HEK293T (cell line): ENCODE data around the gene NME4.

ENCODE experiments used
- CTCF ChIA-PET: fragments of 350-600 bp; formaldehyde crosslinking; extraction: SDS; loops from one replicate; lab custom pipeline; 2021; ENCODE audit warnings: antibody characterized with exemption, inconsistent platforms; lab: Yijun Ruan, JAX
- POLR2A ChIA-PET: fragments of 350-600 bp; formaldehyde crosslinking; extraction: SDS; loops from one replicate; lab custom pipeline; 2020; ENCODE audit warnings: antibody characterized with exemption, inconsistent platforms; lab: Yijun Ruan, JAX
- DNase-seq: peaks from one replicate; pipeline ENCODE4 v3.0.0; 2012; ENCODE audit warnings: mixed read lengths; ENCODE audit errors: extremely low spot score
- ARNT ChIP-seq: fragments of 450-650 bp; IDR thresholded peaks from 2 replicates; pipeline ENCODE4 v1.6.1; 2017; ENCODE audit warnings: mild to moderate bottlenecking
- BHLHE40 ChIP-seq: fragments of 450-650 bp; IDR thresholded peaks from 2 replicates; pipeline ENCODE4 v1.6.1; 2016; ENCODE audit warnings: mild to moderate bottlenecking, moderate library complexity, borderline replicate concordance
- CTBP1 ChIP-seq: fragments of 450-650 bp; IDR thresholded peaks from 2 replicates; pipeline ENCODE4 v1.6.1; 2016; ENCODE audit warnings: borderline replicate concordance
- ELF4 ChIP-seq: fragments of 450-650 bp; IDR thresholded peaks from 2 replicates; pipeline ENCODE4 v1.6.1; 2017; ENCODE audit warnings: antibody characterized with exemption
- FOXA1 ChIP-seq: fragments of 450-650 bp; IDR thresholded peaks from 2 replicates; pipeline ENCODE4 v1.6.1; 2016; ENCODE audit warnings: mild to moderate bottlenecking
- FOXK2 ChIP-seq: fragments of 450-650 bp; IDR thresholded peaks from 2 replicates; pipeline ENCODE4 v1.6.1; 2016; ENCODE audit warnings: mild to moderate bottlenecking
- FOXM1 ChIP-seq: fragments of 450-650 bp; IDR thresholded peaks from 2 replicates; pipeline ENCODE4 v1.6.1; 2017; ENCODE audit warnings: mild to moderate bottlenecking, borderline replicate concordance
- HDGF ChIP-seq: fragments of 450-650 bp; IDR thresholded peaks from 2 replicates; pipeline ENCODE4 v1.6.1; 2017; ENCODE audit warnings: antibody characterized with exemption, borderline replicate concordance
- L3MBTL2 ChIP-seq: fragments of 450-650 bp; conservative IDR thresholded peaks from 2 replicates; pipeline ENCODE4 v1.6.1; 2016; ENCODE audit warnings: mild to moderate bottlenecking
- LEF1 ChIP-seq: fragments of 450-650 bp; IDR thresholded peaks from 2 replicates; pipeline ENCODE4 v1.6.1; 2017; ENCODE audit warnings: mild to moderate bottlenecking, borderline replicate concordance
- NFRKB ChIP-seq: fragments of 450-650 bp; IDR thresholded peaks from 2 replicates; pipeline ENCODE4 v1.6.1; 2016; ENCODE audit warnings: mild to moderate bottlenecking, moderate library complexity
- SP1 ChIP-seq: fragments of 450-650 bp; IDR thresholded peaks from 2 replicates; pipeline ENCODE4 v1.6.1; 2017
- SUZ12 ChIP-seq: fragments of 450-650 bp; IDR thresholded peaks from 2 replicates; pipeline ENCODE4 v1.6.1; 2016; ENCODE audit warnings: mild to moderate bottlenecking
- TARDBP ChIP-seq: fragments of 450-650 bp; IDR thresholded peaks from 2 replicates; pipeline ENCODE4 v1.6.1; 2016
- ZNF384 ChIP-seq: fragments of 450-650 bp; IDR thresholded peaks from 2 replicates; pipeline ENCODE4 v1.6.1; 2016
- TF ChIP-seq, protein P1 (sequence below): fragments of 450-650 bp; IDR thresholded peaks from 2 replicates; pipeline ENCODE4 v1.6.1; 2016

Gene NME4

DNA sequence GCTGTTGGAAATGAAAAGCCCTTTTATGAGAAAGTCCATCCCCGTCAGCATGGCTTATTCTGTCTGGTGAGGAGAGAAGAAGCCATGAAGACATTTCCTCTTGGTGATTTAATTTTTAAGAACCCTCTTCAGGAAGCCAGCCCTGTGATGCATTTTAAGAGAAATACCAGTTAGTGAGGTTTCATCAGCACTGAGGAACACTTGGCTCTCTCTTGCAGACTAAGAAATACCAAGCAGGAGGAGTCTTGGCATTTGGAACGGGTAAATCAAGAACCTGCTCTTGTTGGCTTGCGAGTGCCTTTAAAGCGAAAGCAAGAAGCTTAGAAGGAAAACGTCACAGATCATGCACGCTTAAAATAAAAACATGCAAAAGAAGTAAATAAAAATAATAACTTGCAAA, 46.0 kb downstream of the NME4 start:
- POLR2A ChIA-PET: no interaction called here
- DNase-seq: no peak
- TF ChIP-seq ZNF384 (no peak), FOXA1 (no peak), FOXM1 (no peak), TARDBP (no peak), SP1 (no peak), SUZ12 (no peak), ELF4 (no peak), BHLHE40 (no peak), L3MBTL2 (no peak), HDGF (no peak), LEF1 (no peak), CTBP1 (no peak), FOXK2 (no peak), ARNT (no peak), NFRKB (no peak)
- TF ChIP-seq, protein P1, sequence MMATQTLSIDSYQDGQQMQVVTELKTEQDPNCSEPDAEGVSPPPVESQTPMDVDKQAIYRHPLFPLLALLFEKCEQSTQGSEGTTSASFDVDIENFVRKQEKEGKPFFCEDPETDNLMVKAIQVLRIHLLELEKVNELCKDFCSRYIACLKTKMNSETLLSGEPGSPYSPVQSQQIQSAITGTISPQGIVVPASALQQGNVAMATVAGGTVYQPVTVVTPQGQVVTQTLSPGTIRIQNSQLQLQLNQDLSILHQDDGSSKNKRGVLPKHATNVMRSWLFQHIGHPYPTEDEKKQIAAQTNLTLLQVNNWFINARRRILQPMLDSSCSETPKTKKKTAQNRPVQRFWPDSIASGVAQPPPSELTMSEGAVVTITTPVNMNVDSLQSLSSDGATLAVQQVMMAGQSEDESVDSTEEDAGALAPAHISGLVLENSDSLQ: no peak
- CTCF ChIA-PET: no interaction called here

- TF ChIP-seq NFRKB: no peak
- no peak for TF ChIP-seq TARDBP
- TF ChIP-seq FOXA1: no peak
- TF ChIP-seq, protein P1: no peak
- TF ChIP-seq HDGF: no peak
- TF ChIP-seq CTBP1: no peak
- TF ChIP-seq SUZ12: no peak
- no peak for TF ChIP-seq FOXK2
- no peak for TF ChIP-seq BHLHE40
- no peak for TF ChIP-seq SP1
- no peak for TF ChIP-seq LEF1
- TF ChIP-seq L3MBTL2: no peak
- ChIA-PET POLR2A (no interaction called here), CTCF (no interaction called here)
Observed at GRCh38 chr16:444027-444426, 47.0 kb downstream of the NME4 start.

GRCh38 chr16:445566-445965, 48.6 kb downstream of the NME4 start:
- no peak for DNase-seq
- ChIA-PET CTCF (interaction anchor here (0.7 kb wide), 1 partner anchor 11 kb away, joined by 3 read pairs; no protein-coding TSS in a partner anchor), POLR2A (no interaction called here)
- no peak for TF ChIP-seq NFRKB
- no peak for TF ChIP-seq LEF1
- no peak for TF ChIP-seq ZNF384
- TF ChIP-seq SUZ12: no peak
- no peak for TF ChIP-seq FOXA1
- TF ChIP-seq SP1: no peak
- TF ChIP-seq HDGF: no peak
- no peak for TF ChIP-seq TARDBP
- no peak for TF ChIP-seq FOXK2
- no peak for TF ChIP-seq ELF4
- no peak for TF ChIP-seq ARNT
- TF ChIP-seq, protein P1: no peak
- TF ChIP-seq CTBP1: no peak
- no peak for TF ChIP-seq FOXM1
- no peak for TF ChIP-seq BHLHE40
- TF ChIP-seq L3MBTL2: no peak

More at GRCh38 chr16:444027-444426, 47.0 kb downstream of the NME4 start:
- no peak for DNase-seq
